Stimulated activated CD8-positive, alpha-beta memory T cell treated with anti-CD3 and anti-CD28 coated beads, Interleukin-15, amount 100 ng/mL, for 24 hours (primary cell): ENCODE measurements around the gene EIF2B2.

Experiments
- DNase-seq: peaks from one replicate; pipeline ENCODE4 v3.0.0-alpha.2; 2020; ENCODE audit warnings: low read depth

Gene EIF2B2

DNA sequence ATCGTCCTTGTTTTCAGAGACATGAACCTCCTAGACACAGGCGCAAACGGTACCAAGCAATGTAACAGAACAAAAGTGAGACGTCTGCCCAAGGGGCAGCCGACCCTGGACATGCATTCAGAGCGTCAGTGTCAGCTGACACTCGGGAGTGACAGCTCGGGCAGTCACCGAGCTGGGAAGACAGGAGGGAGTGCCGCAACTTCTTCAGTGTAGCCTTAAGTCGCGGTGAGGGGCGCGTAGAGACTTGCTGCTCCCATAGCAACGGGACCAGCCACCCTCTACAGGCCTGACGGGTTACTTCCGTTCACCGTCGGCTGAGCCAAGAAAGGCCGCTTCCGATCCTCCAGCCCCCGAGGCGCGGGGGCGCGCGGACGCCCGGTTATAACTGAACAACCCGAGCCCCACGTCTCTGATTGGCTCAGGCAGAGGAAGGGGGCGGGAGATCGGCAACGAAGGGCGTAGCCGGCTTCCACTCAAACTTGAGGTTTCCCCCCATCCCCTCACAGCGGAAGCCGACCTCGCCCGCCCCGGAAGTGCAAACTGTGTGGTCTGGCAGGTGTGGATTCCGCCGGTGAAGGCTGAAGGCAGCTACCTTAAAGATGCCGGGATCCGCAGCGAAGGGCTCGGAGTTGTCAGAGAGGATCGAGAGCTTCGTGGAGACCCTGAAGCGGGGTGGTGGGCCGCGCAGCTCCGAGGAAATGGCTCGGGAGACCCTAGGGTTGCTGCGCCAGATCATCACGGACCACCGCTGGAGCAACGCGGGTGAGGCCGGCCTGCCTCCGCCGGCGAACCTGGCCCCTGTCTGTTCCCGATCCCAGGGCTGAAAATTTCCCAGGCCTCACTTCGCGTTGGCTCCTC lies at the start of gene EIF2B2:
Gene EIF2B2, plus strand, starts transcription at position 530 of the 858 bp plus-strand sequence. Its CDS starts 70 bp downstream, at position 600.
- peak; percentile 92 for DNase-seq

DNA sequence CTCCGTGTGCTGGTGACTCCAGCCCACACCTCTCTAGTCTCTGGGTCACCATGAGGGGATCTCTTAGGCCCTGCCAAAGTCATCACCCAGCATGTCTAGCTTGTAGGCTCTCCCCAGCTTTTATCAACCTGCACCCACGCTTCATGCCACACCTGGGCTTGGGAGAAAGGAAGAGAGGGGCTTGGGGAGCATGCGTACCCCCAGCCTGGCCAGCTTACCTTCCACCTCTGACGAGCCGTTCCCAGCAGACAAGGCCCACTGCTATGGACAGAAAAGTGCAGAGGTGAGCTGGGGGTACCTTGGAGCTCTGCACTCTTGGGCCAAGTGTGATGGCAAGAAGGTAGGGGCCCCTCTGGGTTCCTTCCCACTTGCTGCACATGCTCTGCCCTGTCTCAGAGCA lies 49.0 kb upstream of the EIF2B2 start:
- DNase-seq = no peak

DNA sequence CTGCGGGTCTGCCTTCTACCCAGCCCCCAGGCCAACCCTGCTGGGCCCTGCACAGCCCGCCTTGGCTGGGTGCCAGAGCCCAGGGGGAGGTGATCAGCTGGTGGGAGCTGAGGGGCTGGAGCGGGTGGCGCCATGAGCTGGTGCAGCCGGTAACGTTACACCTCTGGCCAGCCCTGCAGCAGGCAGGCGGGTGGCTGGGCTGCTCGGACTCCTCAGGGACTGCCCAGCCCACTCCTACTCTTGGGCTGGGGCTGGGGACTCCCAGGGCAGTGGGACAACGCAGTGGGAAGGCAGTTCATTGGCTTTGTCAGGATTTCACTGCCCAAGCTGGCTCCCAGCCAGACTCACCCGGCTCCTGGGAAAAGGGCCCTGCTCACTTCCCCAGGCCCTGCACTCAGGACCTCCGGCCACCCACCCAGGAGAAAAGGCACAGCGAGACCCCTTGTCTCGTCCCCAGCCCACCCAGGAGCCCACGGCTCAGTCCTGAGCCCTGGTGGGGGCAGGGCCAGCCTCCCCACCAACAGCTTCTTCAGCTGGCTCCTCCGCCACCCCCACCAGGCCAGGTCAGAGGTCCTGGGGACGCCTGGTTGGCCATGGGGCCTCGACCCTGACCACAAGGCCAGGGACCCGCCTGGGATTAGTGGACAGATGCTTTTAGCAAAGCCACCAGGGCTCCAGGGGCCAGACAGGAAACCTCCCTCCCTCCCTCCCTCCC lies 48.3 kb upstream of the EIF2B2 start:
- no peak for DNase-seq

DNA sequence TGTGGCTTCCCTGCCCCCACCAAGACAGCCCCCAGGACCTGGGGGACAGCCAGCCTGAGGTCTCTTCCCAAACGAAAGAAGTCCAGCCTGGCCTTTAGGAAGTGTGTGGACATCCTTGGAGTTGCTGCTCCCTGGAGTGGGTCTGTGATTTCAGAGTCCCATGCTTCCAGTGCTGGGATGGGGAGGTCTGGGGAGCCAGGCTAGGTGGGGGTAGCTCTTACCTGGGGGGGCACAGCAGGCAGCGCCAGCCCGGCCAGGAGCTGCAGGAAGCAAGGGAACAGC lies 47.8 kb upstream of the EIF2B2 start:
- DNase-seq = no peak

- DNase-seq = no peak
Observed at GRCh38 chr14:74955229-74956026, 47.3 kb upstream of the EIF2B2 start, which contains the start of gene PGF. TSS of gene PGF (minus strand) at chr14:74955597. CDS start at chr14:74955242, 355 bp downstream.

DNA sequence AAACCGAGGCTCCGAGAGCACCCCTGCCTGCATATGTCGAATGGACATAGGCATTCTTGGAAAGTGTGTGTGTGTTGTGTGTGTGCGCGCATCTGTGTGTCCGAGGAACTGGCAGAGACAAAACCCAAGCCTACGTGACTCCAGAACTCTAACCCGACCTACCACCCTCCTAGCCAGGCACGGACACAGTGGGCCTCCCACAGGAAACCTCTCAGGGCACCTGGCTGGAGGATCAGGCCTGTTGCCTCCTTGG lies 46.8 kb upstream of the EIF2B2 start:
- DNase-seq = no peak

GRCh38 chr14:74956280-74957072 lies 46.2 kb upstream of the EIF2B2 start:
- no peak for DNase-seq

DNA sequence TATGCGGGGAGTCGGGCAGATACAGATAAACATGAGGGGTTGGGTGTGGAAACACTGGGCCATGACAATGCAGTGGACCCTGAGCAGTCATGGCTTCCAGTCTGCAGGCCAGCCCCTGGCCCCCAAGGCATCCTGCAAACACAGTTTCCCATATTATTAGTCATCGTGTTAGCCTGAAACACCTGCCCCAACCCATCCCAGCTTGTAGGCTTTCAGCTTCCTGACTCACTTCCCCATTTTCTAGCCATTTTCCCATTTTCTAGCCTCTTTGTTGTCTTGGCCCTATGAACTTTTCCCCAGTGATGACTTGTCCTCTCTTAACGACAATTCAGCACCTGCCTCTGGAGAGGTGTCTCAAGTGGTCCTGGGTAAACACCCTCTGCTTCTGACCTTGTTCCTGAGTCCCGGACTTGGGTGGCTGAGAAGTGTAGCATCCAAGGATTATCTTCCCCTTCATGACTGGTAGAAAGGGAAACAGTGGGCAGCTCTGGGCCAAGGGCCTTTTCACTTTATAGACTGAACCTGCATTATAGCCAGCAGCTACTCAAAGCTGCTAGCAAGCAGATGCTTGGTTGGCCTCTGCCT lies 43.0 kb upstream of the EIF2B2 start:
- no peak for DNase-seq

- no peak for DNase-seq
Observed at GRCh38 chr14:74960736-74961135, 42.0 kb upstream of the EIF2B2 start.

DNA sequence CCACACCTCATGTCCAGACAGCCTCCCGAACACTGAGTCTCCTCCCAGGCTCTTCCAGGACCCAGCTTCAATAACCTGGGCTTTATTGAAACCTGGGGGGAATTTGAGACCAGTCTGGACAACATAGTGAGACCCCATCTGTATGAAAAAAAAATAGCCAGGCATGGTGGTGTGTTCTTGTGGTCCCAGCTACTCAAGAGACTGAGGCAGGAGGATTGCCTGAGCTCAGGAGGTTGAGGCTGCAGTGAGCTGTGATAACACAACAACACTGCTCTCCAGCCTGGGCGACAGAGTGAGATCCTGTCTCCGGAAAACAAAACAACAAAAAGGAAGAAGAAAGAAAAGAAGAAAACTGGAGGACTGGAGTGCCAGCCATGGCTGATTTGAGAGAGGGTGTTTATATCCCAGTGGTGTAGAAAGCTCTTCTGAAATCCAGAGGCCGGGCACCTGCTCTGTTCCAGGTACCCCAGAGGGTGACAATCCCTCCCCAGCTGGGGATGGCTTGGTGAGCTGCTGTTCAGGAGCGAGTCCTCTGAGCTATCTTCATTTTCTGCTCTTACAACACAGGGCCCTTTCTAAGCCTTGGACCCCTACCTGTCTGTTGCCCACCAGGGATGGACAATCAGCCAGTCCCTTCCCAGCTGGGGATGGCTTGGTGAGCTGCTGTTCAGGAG lies 41.3 kb upstream of the EIF2B2 start:
- no peak for DNase-seq

- no peak for DNase-seq
Observed at GRCh38 chr14:74962046-74962445, 40.7 kb upstream of the EIF2B2 start.

DNA sequence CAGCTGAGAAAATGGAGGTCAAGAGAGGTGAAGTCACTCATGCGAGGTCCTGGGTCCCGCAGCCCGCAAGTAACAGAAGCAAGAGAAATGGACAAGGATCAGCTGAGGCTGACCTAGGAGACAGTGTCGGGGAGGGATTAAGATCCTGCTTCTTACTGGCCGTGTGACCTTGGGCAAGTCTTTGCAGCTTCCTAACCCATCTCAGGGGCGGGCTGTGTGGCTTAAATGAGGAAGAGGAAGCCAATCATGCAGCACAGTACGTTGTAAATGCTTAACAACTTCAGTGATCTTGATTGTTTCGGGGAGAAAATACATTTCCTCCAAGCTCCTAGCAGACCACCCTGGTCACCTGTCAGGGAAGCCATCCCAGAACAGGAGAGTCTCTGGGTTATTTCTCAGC lies 40.2 kb upstream of the EIF2B2 start:
- DNase-seq = no peak

DNA sequence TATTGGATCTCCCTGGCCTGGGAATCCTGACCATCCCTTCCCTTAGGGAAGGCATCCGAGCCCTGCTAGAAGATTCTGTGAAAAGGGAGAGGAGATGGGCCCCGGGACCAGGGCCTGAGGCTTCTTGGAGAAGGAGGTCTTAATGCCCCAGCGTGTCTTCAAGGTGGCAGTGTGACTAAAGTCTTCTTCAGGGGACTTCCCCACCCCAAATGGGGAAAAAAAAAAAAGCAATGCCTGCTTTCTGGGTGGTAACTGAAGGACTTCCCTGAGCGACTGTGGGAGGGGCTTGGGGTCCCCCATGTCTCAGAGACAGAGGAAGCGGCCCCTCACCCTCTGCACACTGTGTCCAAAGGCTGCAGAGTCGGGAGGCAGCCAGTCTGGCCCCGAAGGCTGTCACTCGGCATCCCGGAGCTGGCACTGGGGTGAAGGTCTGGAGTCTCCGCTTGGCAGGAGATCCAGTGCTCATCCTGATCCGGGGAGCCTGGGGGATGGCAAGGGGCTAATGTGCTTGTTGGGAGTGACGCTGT lies 39.5 kb upstream of the EIF2B2 start:
- DNase-seq = no peak

DNA sequence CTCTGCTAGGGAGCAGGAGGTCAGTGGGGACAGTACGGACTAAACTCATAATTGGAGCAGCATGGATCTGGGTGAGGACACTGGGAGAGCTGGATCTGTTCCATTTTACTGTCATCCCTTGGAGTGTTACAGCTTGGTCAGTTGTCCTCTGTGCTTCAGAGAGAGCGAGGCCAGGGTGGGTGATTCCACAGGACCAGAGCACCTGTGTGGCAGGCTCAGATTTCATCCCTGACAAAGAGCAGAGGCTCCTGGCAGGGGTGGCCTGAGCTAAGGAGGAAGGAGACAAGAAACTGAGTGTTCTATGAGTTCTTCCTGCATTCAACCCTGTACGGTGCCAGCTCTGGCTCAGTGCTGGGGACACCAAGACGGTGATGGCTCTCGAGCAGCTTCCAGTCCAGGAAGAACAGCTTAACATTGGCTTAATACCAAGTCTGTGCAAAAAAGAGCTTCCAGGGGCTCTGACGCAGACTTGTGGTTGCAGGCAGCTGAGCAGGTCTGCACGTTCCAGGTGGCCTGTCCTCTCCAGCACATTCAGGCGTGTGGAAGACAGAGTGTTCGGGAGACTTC lies 38.9 kb upstream of the EIF2B2 start:
- DNase-seq = no peak

DNA sequence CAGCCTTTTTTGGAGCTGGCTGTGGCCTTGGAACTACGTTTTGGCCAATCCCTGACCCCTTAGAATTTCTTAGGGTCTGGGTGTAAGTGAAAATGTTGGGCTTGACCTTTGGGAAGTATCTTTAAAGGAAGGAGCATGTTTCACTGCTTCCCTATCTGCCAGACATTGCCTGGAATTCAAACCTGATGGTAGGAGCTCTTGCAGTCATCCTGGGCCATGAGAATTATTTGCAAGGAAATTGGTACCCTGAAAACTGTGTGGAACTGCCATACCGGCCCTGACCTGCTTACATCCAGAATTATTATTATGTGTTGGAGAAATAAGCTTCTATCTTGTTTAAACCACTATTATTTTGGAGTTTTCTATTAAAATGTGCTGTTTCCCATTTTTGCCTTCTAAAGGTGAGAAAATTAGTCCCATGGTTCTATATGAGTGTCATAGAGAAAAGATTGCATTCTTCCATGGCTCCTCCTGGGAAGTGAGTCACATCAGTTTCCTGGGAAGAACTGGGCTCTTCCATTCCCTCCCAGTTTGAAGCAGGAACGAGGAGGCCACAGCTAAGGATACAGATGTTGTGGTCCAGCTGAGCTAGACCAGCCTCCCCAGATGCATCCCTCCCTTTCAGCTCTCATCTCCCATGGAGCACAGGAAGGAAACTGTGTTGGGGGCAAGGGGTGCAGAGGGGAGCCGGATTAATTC lies 37.8 kb upstream of the EIF2B2 start:
- no peak for DNase-seq

- no peak for DNase-seq
Observed at GRCh38 chr14:74965486-74966153, 37.1 kb upstream of the EIF2B2 start.

GRCh38 chr14:74968811-74969210 lies 33.9 kb upstream of the EIF2B2 start:
- DNase-seq = no peak

- DNase-seq = no peak
Observed at GRCh38 chr14:74973003-74973653, 29.6 kb upstream of the EIF2B2 start.

DNA sequence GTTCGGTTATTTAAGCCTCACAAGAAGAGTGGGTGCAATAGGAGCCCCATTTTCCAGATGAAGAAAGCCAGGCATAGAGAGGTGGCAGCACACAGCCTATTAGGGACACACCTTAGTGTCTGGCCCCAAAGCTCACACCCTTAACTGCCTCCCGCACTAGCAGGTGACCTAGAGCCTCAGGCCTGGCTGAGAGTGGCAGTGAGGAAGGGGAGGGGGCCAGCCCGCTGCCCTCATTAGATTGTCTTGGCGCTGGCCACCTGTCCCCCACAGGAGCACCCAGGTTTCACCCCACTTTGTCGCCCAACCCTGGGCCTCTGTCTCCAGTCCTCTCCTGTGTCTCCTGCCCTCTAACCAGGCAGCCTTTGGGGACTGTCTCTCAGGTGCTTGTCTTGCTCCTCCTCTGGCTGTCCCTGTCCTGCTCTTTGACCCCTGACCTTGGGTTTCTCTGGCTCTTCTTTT lies 28.8 kb upstream of the EIF2B2 start:
- DNase-seq = no peak
